Activated T-helper 9 cell treated with anti-CD3 and anti-CD28 coated beads, Interleukin-2, amount 50 U/mL, for 16 hours (primary cell): ENCODE results near the gene ABCB4.

Source experiments
- DNase-seq: peaks from one replicate; pipeline ENCODE4 v3.0.0-alpha.2; 2020; ENCODE audit warnings: low read depth

ABCB4 gene

GRCh38 chr7:87420173-87420572, 55.3 kb downstream of the ABCB4 start:
- no peak for DNase-seq

GRCh38 chr7:87416682-87417587, 58.5 kb downstream of the ABCB4 start:
- peak; percentile 13 for DNase-seq

GRCh38 chr7:87414794-87415188, 60.7 kb downstream of the ABCB4 start:
- DNase-seq = no peak

DNA sequence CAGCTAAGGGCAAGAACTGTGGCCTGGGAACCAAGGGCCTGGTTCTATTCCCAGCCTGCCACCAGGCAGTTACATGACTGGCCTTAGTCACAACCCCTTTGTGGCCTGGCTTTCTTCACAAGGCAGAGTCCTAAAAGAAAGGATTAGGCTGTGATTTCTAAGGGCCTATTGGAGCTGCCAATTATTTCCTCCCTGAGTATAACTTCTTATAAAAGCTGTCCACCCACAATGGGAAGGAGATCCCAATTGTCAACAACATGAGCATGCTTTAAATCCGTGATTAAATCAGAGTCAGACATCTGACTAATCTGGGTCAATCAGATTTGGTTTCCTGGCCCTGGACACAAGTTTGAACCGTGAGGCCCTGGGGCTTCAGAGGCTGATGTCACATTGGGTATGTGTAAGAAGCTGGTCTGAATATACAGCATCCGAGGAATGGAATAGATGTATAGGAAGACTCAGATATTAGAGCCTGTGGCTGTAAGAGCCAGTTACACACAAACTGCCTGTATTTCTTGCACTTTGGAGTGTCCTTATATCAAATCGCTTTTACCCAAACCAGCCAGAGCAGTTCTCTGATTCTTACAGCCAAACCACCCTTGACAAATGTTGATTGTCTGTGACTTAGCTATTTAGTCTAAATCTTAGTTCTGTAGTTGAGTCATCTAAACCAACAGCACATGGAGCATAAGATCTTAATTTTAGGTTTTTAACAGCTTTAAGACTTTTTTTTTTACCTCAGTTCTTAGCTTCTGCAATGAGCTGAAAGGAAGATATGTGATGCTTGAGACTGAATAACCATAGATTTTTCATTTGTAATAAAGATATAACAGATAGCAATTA, 61.3 kb downstream of the ABCB4 start:
- no peak for DNase-seq

GRCh38 chr7:87413029-87413428, 62.5 kb downstream of the ABCB4 start:
- no peak for DNase-seq

DNA sequence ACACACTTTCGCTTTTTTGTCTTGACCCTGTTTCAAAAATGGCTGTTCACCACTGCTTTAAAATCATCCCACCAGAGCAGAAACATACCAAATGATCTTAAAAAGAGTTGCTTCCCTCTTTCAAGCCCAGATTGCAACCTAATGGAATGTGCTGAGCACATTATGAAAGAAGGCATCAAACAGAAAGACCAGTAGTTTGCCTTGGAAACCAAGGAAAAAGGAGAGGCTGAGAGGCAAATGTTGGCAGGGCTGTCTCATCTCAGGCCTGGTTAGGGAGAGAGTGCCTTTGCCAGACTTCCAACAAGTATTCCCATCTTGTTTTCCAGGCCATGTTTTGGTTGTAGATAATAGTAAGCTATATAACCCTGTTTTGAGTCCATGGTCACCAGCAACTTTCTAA, 64.3 kb downstream of the ABCB4 start:
- DNase-seq = no peak

DNA sequence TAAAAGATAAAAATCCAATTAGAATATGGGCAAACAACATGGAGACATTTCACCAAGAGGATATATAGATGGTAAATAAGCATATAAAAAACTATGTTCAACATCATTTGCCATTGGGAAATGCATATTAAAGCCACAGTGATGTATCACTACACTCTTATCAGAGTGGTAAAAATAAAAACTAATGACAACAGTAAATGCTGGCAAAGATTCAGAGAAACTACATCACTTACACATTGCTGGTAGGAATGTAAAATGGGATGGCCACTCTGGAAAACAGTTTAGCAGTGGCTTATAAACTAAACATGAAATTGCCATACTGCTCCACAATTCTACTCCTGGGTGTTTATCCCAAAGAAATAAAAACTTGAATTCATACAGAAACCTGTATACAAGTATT, 70.8 kb downstream of the ABCB4 start:
- DNase-seq = no peak

DNA sequence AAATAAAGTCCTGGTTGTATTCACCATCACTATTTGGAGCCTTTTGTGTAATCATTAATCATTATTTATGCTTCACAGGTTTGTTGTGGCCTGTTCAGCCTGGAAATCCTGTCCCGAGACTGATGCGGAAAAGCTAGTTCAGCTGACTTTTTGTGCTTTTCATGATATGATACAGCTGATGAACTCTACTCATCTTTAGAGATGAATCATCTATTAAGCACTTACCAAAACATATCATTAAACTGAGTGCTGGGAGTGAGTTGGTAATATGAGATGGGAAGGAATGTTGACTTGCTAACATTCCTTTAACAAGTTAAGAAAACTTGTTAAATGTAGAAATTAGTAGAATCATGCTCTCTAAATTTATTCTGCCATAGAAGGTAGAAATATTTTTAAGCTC, 77.0 kb downstream of the ABCB4 start:
- DNase-seq = no peak

DNA sequence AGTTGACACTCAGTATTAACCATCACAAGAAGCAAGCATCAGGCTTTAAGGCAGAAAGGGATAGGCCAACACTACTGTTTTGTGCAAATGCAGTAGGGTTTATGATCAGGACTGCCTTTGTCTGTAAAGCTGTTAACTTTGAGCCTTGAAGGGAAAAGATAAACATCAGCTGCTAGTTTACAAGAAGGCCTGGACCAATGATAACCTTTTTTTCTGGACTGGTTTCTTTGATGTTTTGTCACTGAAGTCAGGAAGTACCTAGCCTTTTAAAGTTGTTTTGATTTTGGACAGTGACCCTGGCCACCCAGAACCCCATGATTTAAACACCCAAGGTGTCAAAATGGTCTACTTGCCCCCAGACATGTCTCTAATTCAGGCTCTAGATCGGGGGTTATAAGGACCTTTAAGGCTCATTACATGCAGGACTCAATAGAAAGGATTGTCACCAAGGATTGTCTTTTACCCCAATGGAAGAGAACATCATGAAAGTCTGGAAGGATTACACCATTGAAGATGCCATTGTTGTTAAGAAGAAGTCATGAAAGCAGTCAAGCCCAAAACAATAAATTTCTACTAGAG, 79.9 kb downstream of the ABCB4 start:
- no peak for DNase-seq

DNA sequence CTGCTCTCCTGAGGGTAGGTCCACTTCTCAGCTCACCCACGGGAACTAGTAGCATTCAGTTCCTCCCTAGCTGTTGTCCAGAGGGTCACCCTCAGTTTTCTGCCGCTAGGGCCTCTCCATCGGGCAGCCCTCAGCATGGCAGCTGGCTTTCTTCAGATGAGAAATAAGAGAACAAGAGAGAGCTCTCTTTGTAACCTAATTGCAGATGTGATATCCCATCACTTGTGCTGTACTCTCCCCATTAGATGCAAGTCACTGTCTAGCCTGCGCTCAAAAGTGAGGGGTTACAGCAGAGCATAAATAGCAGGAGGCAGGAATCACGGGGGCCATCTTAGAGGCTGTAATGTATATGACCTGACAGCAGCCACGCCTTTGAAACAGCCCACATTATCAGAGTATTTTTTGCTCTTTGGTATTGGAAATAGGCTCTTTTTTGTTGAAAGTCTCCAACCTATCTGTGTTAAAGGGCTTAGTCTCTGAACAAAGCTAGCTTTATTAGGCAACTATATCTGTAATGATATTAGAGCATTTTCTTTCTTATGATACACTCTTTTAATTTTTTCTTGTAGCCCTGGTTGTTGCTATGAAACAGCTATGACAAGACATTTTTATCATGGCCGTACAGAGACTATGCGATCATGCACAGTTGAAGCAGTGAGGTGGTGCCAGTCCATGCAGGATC, 84.3 kb downstream of the ABCB4 start:
- no peak for DNase-seq

DNA sequence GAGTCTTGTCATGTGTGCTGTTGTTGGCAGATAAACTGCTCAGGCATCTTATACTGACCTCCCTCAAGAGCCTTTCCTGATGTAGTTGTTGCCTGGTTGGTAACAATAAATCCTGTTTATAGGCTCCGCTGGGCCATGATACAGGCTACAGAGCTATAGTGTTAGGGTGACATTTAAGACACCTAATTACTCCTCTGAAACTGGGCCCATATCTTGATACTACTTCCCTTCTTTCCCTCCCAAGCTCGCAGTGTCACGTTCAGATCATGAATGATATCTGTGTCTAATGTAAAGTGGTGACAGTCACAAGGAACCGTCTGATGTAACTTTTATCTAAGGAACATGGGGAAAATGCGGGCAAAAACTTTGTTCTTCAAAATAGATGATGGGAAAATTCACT, 94.6 kb downstream of the ABCB4 start:
- DNase-seq = no peak

GRCh38 chr7:87375662-87376435, 99.6 kb downstream of the ABCB4 start:
- DNase-seq = no peak

- DNase-seq = no peak
These were observed 104.8 kb downstream of the ABCB4 start for GRCh38 chr7:87370660-87371180.

GRCh38 chr7:87369216-87369615, 106.3 kb downstream of the ABCB4 start:
- DNase-seq = no peak

GRCh38 chr7:87364246-87364645, 111.2 kb downstream of the ABCB4 start:
- no peak for DNase-seq

DNA sequence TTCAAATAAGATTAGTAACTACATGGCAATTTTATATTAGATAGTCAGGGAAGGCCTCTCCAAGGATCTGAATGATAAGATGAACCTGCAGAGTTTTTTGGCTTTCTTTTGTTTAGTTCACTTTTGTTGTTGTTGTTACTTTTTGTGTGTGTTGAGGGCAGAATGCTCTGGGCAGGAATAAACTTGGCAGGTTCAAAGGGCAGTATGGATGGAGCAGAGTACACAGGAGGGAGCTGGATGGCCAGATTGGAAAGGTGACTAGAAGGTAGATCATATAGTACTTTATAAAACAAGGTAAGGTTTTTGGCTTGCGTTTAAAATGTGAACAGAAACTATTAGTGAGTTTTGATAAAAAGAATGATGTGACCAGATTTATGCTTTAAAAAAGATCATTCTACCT, 112.1 kb downstream of the ABCB4 start:
- DNase-seq = no peak

DNA sequence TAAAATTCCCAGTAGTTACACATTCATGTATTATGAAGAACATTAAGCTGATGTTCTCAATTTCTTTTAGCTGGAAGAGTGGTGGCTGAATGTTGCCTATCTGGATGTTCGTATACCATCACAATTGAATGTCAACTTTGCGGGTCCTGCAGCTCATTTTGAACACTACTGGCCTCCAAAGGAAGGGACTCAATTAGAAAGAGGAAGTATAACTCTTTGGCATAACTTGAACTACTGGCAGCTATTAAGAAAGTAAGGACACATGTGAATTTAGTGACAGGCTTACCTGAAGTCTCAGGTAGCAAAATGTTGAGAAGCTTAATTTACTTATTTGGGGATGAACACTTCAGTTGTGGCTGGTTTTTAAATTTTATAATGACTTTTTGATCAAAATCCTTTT, 114.2 kb downstream of the ABCB4 start:
- DNase-seq = no peak

DNA sequence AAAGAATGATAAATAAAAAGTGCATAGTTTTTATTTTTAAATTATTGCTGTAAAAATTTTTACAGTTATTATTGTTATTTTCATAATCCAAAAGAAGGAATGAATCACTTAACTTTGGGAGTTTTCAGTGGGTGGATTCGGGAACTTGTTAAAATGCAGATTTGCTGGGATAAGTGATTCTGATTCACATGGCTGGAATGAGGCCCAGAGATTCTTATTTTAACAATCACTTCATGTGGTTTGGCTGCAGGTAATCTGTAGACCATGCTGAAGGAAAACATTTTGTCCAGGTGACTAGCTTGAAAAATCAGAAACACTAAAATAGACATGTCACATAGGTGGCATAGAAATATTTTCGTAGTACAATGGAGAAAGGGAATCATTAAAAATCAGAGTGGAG, 116.1 kb downstream of the ABCB4 start:
- no peak for DNase-seq

DNA sequence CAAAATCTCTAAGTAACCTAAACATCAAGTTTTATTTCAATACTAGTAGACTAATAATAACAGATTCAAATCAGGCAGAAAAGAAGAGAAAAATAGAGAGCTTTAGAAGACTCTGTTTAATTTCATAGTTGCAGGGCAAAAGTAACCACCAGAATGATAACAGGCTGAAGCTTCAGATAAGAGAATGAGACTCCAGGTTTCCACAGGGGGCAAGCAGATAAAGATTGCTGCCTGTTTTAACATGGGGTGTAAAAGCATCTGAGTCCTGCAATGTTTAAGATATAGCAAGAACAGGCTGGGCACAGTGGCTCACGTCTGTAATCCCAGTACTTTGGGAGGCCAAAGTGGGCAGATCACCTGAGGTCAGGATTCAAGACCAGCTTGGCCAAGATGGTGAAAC, 119.0 kb downstream of the ABCB4 start:
- no peak for DNase-seq

GRCh38 chr7:87354749-87355148, 120.7 kb downstream of the ABCB4 start:
- no peak for DNase-seq
